NCI-H1417 (cell line): Measurements from ENCODE around the gene PTGR1.
"Not testable (repeated sequence)": the region's sequence is repeated elsewhere in the genome, so short reads cannot be mapped to it uniquely, and the experiment has no call there.

Experiments used
- DNase-seq, 3 experiments: peaks; one replicate each; lab custom pipeline; 2025; lab: John Stamatoyannopoulos, UW

The PTGR1 gene

GRCh38 chr9:111599092-111599954 is at the start of gene PTGR1:
Gene PTGR1 (minus strand): TSS chr9:111599647. CDS start chr9:111597422, 2,225 bp downstream.
- DNase-seq: peak; percentile 29 to 64 (median 61)

- no peak for DNase-seq
These were observed 49.6 kb upstream of the PTGR1 start for GRCh38 chr9:111649016-111649415.

GRCh38 chr9:111648066-111648465 is 48.6 kb upstream of the PTGR1 start:
- DNase-seq: no peak

GRCh38 chr9:111646417-111646816 is 47.0 kb upstream of the PTGR1 start:
- no peak for DNase-seq

GRCh38 chr9:111645806-111646205 is 46.4 kb upstream of the PTGR1 start:
- DNase-seq: no peak

- DNase-seq: no peak
These were observed 44.8 kb upstream of the PTGR1 start for GRCh38 chr9:111644195-111644772.

- no peak for DNase-seq
These were observed 38.0 kb upstream of the PTGR1 start for GRCh38 chr9:111637421-111637950.

GRCh38 chr9:111634860-111635259 is 35.4 kb upstream of the PTGR1 start:
- DNase-seq: peak in 1 of 3 experiments; percentile 8

GRCh38 chr9:111633389-111633736 is 33.9 kb upstream of the PTGR1 start:
- no peak for DNase-seq

- DNase-seq: peak in 1 of 3 experiments; percentile 32
These were observed 33.4 kb upstream of the PTGR1 start for GRCh38 chr9:111632695-111633388.

- DNase-seq: peak in 1 of 3 experiments; percentile 53
These were observed 32.6 kb upstream of the PTGR1 start for GRCh38 chr9:111632060-111632459.

GRCh38 chr9:111631214-111631971 is 31.9 kb upstream of the PTGR1 start, which contains the start of gene DNAJC25:
Gene DNAJC25 (plus strand): TSS chr9:111631334. CDS start chr9:111631408, 74 bp downstream.
- peak; percentile 92 to 99 (median 98) for DNase-seq

GRCh38 chr9:111630964-111631213 is 31.4 kb upstream of the PTGR1 start:
- no peak for DNase-seq

- no peak for DNase-seq
These were observed 30.9 kb upstream of the PTGR1 start for GRCh38 chr9:111630182-111630963.

- DNase-seq: no peak
These were observed 29.0 kb upstream of the PTGR1 start for GRCh38 chr9:111628411-111628810.

GRCh38 chr9:111627260-111627963 is 28.0 kb upstream of the PTGR1 start:
- DNase-seq: no peak

GRCh38 chr9:111622626-111623025 is 23.2 kb upstream of the PTGR1 start:
- DNase-seq: no peak

GRCh38 chr9:111621895-111622480 is 22.5 kb upstream of the PTGR1 start:
- peak in 1 of 3 experiments; percentile 17 for DNase-seq

GRCh38 chr9:111617349-111617748 is 17.9 kb upstream of the PTGR1 start:
- not testable (repeated sequence) for DNase-seq

GRCh38 chr9:111615928-111616327 is 16.5 kb upstream of the PTGR1 start:
- no peak for DNase-seq
